Ascending aorta (tissue), 2 donors: ENCODE results near the gene SIGLEC12. TPM values are rescaled to one million over a fixed set of nuclear protein-coding genes. Genes with fewer than 3 reads are reported as not detected.

ENCODE experiments used
- DNase-seq, 2 donors: peaks; one replicate each; pipeline ENCODE4 v3.0.0-alpha.2; 2019; ENCODE audit warnings: low spot score in 2 of 2
- H3K27ac ChIP-seq, 2 donors: fragments of 200-600 bp; sonication (generic); one replicate each; pipeline ENCODE4 v1.5.1; 2016 to 2017; ENCODE audit warnings: mild to moderate bottlenecking in 1 of 2
- H3K27me3 ChIP-seq: fragments of 200-600 bp; sonication (generic); one replicate; pipeline ENCODE4 v1.5.1; 2017
- H3K36me3 ChIP-seq, 2 donors: fragments of 200-600 bp; sonication (generic); one replicate each; pipeline ENCODE4 v1.5.1; 2016
- H3K4me1 ChIP-seq, 2 donors: fragments of 200-600 bp; sonication (generic); one replicate each; pipeline ENCODE4 v1.5.1; 2016 to 2017; ENCODE audit warnings: mild to moderate bottlenecking in 1 of 2
- H3K4me3 ChIP-seq, 2 donors: fragments of 200-600 bp; sonication (generic); one replicate each; pipeline ENCODE4 v1.5.1; 2016 to 2017; ENCODE audit warnings: mild to moderate bottlenecking in 1 of 2
- H3K9me3 ChIP-seq, 2 donors: fragments of 200-600 bp; sonication (generic); one replicate each; pipeline ENCODE4 v1.5.1; 2016
- intact Hi-C: fragments of 100-400 bp; cut with DNase I; formaldehyde crosslinking; loops from one replicate; pipeline ENCODE4 v1.15.1; 2023
- total RNA-seq: library from RNA; depleted of rRNA; stranded (reverse); fragments of >200 nt; gene quantifications from one replicate; pipeline ENCODE4 v1.1.0, GENCODE V29; 2016
- TF ChIP-seq, protein P1 (sequence below), 3 experiments: fragments of 200-600 bp in 2 of 3; fragments of 450-650 bp in 1 of 3; sonication (generic) in 2 of 3; IDR thresholded peaks; one replicate each; pipeline ENCODE4 v1.5.1; 2016 to 2019; ENCODE audit warnings: antibody characterized with exemption in 3 of 3, mild to moderate bottlenecking in 1 of 3, moderate library complexity in 1 of 3

SIGLEC12 gene
- total RNA-seq, 1 donor from 2014 or later = not detected

DNA sequence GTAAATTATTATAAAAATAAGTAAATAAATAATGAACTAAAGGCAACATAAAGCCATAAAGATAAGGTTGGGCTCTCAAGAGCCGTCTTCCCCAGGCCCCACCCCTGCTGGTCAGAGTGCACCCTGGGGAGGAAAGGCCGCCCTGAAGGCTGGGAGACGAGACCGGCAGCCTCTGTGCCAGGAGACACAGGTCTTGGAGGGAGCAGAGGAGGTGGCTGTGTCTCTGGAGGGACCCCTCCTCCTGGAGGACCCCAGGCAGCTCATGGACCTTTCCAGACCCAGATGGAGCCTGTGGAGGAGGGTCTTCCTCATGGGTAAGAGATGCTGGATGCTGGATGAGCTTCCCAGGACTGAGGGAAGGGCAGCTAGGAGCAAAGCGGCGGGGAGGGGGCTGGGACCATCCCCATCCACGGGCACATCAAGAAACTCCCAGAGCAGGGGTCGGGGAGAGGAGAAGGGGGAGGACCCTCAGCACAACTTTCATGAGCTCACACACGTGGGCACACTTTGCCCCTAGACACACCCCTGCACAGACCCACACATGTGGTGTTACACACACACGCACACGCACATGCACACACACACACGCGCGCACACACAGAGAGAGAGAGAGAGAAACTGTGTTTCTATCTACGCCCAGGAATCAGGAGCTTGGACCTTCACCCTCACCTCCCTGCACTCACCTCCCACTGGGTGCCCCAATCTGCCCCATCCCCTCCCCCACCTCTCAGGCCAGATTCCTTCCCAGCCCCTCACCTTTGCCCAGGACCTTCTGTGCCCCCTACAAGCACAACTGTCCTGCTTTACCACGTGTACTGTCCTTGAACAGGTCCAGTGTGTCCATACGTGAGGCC is 23.0 kb downstream of the SIGLEC12 start, which contains the start of gene CEACAM18:
Gene CEACAM18, plus strand, starts transcription at position 159 of the 854 bp plus-strand sequence.
- intact Hi-C loops = loop anchor here (10.0 kb wide), 1 partner anchor 296 kb away; no protein-coding TSS in a partner anchor
- Histone ChIP-seq H3K27me3 (no peaks in the 10 kb centered on the region), H3K36me3 (no peaks in the 10 kb centered on the region)

DNA sequence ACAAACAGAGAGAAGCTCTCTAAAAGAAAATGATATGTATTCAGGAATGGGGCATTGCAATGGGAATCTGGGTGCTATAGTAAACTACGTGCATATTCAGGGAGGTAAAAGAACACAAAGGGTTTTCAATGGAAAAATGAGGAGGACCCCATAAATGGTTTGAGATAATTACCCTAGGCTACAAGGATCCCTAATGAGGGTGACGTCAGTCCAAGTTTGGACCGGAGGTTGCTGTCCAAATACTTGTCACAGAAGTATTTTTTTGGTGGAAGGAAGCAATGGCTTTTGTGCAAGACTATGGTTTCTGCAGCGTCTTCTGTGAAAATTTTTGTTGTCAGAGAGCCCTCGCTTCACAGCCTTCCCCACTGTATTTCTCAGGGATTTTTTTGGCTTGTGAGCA is 24.3 kb downstream of the SIGLEC12 start:
- Histone ChIP-seq H3K27ac (no peak overlapping the region), H3K9me3 (no peaks in the 10 kb centered on the region), H3K4me3 (no peak overlapping the region), H3K27me3 (no peaks in the 10 kb centered on the region), H3K4me1 (no peaks in the 10 kb centered on the region), H3K36me3 (no peaks in the 10 kb centered on the region)
- no peak for DNase-seq
- TF ChIP-seq, protein P1, sequence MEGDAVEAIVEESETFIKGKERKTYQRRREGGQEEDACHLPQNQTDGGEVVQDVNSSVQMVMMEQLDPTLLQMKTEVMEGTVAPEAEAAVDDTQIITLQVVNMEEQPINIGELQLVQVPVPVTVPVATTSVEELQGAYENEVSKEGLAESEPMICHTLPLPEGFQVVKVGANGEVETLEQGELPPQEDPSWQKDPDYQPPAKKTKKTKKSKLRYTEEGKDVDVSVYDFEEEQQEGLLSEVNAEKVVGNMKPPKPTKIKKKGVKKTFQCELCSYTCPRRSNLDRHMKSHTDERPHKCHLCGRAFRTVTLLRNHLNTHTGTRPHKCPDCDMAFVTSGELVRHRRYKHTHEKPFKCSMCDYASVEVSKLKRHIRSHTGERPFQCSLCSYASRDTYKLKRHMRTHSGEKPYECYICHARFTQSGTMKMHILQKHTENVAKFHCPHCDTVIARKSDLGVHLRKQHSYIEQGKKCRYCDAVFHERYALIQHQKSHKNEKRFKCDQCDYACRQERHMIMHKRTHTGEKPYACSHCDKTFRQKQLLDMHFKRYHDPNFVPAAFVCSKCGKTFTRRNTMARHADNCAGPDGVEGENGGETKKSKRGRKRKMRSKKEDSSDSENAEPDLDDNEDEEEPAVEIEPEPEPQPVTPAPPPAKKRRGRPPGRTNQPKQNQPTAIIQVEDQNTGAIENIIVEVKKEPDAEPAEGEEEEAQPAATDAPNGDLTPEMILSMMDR (IDR thresholded peaks at IDR 0.05) = no peak
- intact Hi-C loops = loop anchor here (10.0 kb wide), 1 partner anchor 297 kb away; no protein-coding TSS in a partner anchor

More for the DNA sequence above, 23.0 kb downstream of the SIGLEC12 start, which contains the start of gene CEACAM18:
- TF ChIP-seq, protein P1 (IDR thresholded peaks at IDR 0.05) = no peak
- peak in 1 of 2 donors; percentile 28 for DNase-seq
- Histone ChIP-seq H3K9me3 (no peaks in the 10 kb centered on the region), H3K4me1 (no peaks in the 10 kb centered on the region), H3K4me3 (no peak within 1 kb of the TSS), H3K27ac (no peak within 1 kb of the TSS)

DNA sequence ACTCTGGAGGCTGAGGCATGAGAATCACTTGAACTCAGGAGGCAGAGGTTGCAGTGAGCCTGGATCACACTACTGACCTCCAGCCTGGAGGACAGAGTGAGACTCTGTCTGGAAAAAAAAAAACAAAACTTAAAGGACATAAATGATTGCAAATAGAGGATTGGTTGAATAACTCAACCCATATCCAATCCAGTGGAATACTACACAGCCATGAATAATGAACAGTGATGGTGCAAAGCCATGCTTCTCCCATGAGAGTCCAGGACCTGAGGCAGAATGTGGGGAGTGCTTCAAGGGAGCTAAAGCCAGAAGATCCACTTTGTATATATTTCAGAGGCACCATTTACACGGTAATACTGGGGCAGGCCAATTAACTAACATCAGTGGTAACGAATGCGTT is 25.4 kb downstream of the SIGLEC12 start:
- H3K4me3 ChIP-seq = no peak overlapping the region
- H3K27ac ChIP-seq = no peak overlapping the region
- no peak for DNase-seq
- no peaks in the 10 kb centered on the region for H3K36me3 ChIP-seq
- H3K27me3 ChIP-seq = no peaks in the 10 kb centered on the region
- TF ChIP-seq, protein P1 (IDR thresholded peaks at IDR 0.05) = no peak
- no peaks in the 10 kb centered on the region for H3K4me1 ChIP-seq
- no peaks in the 10 kb centered on the region for H3K9me3 ChIP-seq
- intact Hi-C loops = loop anchor here (10.0 kb wide), 1 partner anchor 299 kb away; no protein-coding TSS in a partner anchor

DNA sequence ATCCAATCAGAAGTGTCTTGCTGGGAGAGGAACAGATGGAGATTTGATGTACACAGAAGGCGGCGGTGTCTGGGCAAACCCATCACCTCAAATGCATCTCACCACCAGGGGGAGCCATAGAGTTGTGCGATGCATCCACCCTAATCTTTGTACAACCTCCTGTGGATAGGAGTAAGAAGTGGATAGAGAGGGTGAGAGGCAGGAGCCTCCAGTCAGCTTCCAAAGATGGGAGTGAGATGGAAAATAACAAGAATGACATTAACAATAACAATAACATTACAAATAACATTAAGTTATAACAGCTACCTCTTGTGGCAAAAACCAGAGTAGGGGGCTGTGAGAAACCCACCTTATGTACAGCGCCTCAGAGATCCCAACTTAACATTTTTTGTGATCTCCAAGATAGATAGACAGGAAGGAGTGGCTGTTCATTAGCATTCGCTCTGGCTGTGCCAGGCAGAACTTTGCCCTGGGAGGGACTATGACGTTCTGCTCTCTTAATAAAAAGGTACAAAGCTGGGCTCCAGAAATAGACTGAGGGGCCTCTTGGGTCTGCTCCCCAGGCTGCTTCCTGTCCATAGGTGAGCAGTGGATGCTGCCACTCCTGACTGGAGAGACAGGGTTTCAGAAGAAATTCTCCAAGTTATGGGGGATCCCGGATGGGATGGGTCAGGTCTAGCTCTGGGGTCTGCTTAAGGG is 28.4 kb downstream of the SIGLEC12 start:
- Histone ChIP-seq H3K4me3 (no peak overlapping the region), H3K9me3 (no peaks in the 10 kb centered on the region), H3K4me1 (no peaks in the 10 kb centered on the region), H3K27me3 (no peaks in the 10 kb centered on the region), H3K36me3 (no peaks in the 10 kb centered on the region), H3K27ac (no peak overlapping the region)
- TF ChIP-seq, protein P1 (IDR thresholded peaks at IDR 0.05) = peak; percentile 68 to 80 (median 80)
- intact Hi-C loops = loop anchor here (1.0 to 10.0 kb wide), 2 partner anchors 184 to 302 kb away; no protein-coding TSS in a partner anchor
- DNase-seq = peak in 1 of 2 donors; percentile 86

DNA sequence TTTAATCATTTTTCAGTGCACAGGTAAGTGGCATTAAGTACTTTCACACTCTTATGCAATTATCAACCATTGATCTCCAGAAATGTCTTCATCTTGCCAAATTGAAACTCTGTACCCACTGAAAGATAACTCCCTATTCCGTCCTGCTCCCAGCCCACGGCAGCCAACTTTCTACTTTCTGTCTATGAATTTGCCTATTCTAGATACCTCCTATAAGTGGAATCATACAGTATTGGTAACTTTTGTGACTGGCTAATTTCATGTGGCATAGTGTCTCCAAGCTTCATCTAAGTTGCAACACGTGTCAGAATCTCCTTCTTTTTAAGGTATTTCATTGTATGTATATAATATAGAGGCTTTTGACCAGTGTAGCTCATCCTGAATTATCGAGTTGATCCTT is 29.0 kb downstream of the SIGLEC12 start:
- H3K4me1 ChIP-seq = no peaks in the 10 kb centered on the region
- no peak for DNase-seq
- intact Hi-C loops = loop anchor here (1.0 to 10.0 kb wide), 2 partner anchors 185 to 302 kb away; no protein-coding TSS in a partner anchor
- H3K4me3 ChIP-seq = no peak overlapping the region
- H3K36me3 ChIP-seq = no peaks in the 10 kb centered on the region
- H3K27me3 ChIP-seq = no peaks in the 10 kb centered on the region
- H3K9me3 ChIP-seq = no peaks in the 10 kb centered on the region
- H3K27ac ChIP-seq = no peak overlapping the region
- TF ChIP-seq, protein P1 (IDR thresholded peaks at IDR 0.05) = no peak
